Suprapubic skin (tissue), 4 donors: ENCODE data around the gene MED25. TPM values are rescaled to one million over a fixed set of nuclear protein-coding genes. Genes with fewer than 3 reads are reported as not detected.

Source experiments
- DNase-seq, 2 donors: peaks; one replicate each; pipeline ENCODE4 v3.0.0-alpha.2; 2019; ENCODE audit warnings: low spot score in 2 of 2
- H3K27ac ChIP-seq: fragments of 200-600 bp; sonication (generic); one replicate; pipeline ENCODE4 v1.5.1; 2019
- H3K27me3 ChIP-seq: fragments of 200-600 bp; sonication (generic); one replicate; pipeline ENCODE4 v1.5.1; 2019
- H3K36me3 ChIP-seq: fragments of 200-600 bp; sonication (generic); one replicate; pipeline ENCODE4 v1.5.1; 2019
- H3K4me1 ChIP-seq: fragments of 200-600 bp; sonication (generic); one replicate; pipeline ENCODE4 v1.5.1; 2019
- H3K4me3 ChIP-seq: fragments of 200-600 bp; sonication (generic); one replicate; pipeline ENCODE4 v1.5.1; 2019; ENCODE audit warnings: mild to moderate bottlenecking
- H3K9me3 ChIP-seq: fragments of 200-600 bp; sonication (generic); one replicate; pipeline ENCODE4 v1.5.1; 2019
- EP300 ChIP-seq: sonication (generic); formaldehyde crosslinking; IDR thresholded peaks from one replicate; pipeline ENCODE4 v1.6.1; 2017; ENCODE audit warnings: antibody characterized with exemption
- POLR2A ChIP-seq, 2 donors: fragments of 450-650 bp; IDR thresholded peaks; one replicate each; pipeline ENCODE4 v1.6.1; 2017; ENCODE audit warnings: antibody characterized with exemption in 2 of 2, mild to moderate bottlenecking in 2 of 2, moderate library complexity in 2 of 2
- POLR2AphosphoS5 ChIP-seq, 3 donors: sonication (generic); formaldehyde crosslinking; IDR thresholded peaks; one replicate each; pipeline ENCODE4 v1.6.1; 2017; ENCODE audit warnings: antibody characterized with exemption in 3 of 3
- WGBS: methylation state at CpG from one replicate; pipeline ENCODE4 v1.1.5; 2018; 5-methylcytosine and 5-hydroxymethylcytosine counted together
- total RNA-seq, 4 donors: library from RNA; depleted of rRNA; stranded (reverse); fragments of >200 nt; gene quantifications; one replicate each; pipeline ENCODE4 v1.1.0, GENCODE V29; 2016
- TF ChIP-seq, protein P1 (sequence below), 2 donors: fragments of 200-600 bp in 1 of 2; fragments of 450-650 bp in 1 of 2; sonication (generic) in 1 of 2; IDR thresholded peaks; one replicate each; pipeline ENCODE4 v1.5.1; 2016 to 2019; ENCODE audit warnings: antibody characterized with exemption in 2 of 2, mild to moderate bottlenecking in 1 of 2, moderate library complexity in 1 of 2

MED25 gene
- total RNA-seq, 4 donors from 2014 or later, result 32.2 to 60.3 (median 40.8) TPM

DNA sequence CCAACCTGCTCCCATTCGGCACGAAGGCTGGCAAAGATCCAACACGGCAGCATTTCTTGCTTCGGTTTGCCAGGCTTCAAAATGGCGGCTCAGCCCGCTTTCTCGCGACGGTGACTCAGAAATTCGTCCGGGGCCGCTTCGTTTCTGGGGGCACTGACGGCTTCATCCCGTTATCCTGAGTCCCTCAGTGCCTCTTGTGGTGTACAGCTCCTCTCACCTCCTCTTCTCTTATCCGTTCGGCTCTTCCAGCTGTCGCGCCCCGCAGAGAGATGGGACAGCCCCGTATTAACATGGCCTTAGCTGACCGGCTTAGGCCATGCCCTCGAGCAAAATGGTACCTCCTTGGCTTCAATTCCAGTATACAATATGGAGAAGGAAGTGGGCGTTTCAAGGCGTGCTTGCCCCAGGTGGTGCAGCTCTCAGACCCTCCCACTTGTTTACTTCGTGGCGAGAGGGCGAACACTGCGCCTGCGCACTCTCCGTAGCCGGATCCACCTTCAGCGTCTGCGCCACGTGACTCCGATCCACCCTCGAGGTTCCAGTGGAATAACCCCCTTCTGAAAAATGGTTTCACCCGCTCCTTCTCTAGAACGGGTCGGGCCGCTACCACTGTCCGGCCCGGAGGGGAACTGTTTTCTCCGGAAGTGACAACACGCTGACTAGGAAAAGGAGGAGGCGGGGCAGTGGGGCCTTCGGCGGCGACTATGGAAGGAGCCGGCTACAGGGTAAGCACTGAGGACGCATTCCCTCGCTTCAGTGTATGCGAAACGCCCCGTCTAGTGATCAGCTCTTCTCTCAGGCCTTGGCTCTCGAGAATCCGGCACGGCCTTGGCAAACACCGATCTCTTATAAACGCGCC, 59.2 kb downstream of the MED25 start, which contains the start of the genes AKT1S1 and TBC1D17:
Gene AKT1S1, minus strand, starts transcription at position 336 of the 859 bp plus-strand sequence. CDS start 4,060 bp downstream, outside the sequence.
Gene TBC1D17, plus strand, starts transcription at position 683 of the 859 bp plus-strand sequence. Its CDS starts 22 bp downstream, at position 705.
- peak; percentile 100 for DNase-seq
- Histone ChIP-seq H3K4me1 (peaks cover 45% of the 10 kb centered on the region), H3K4me3 (peak within 1 kb of the TSS; percentile 100), H3K9me3 (no peaks in the 10 kb centered on the region), H3K27me3 (no peaks in the 10 kb centered on the region), H3K27ac (peak within 1 kb of the TSS; percentile 99), H3K36me3 (peaks cover 38% of the 10 kb centered on the region)
- TF ChIP-seq, protein P1, sequence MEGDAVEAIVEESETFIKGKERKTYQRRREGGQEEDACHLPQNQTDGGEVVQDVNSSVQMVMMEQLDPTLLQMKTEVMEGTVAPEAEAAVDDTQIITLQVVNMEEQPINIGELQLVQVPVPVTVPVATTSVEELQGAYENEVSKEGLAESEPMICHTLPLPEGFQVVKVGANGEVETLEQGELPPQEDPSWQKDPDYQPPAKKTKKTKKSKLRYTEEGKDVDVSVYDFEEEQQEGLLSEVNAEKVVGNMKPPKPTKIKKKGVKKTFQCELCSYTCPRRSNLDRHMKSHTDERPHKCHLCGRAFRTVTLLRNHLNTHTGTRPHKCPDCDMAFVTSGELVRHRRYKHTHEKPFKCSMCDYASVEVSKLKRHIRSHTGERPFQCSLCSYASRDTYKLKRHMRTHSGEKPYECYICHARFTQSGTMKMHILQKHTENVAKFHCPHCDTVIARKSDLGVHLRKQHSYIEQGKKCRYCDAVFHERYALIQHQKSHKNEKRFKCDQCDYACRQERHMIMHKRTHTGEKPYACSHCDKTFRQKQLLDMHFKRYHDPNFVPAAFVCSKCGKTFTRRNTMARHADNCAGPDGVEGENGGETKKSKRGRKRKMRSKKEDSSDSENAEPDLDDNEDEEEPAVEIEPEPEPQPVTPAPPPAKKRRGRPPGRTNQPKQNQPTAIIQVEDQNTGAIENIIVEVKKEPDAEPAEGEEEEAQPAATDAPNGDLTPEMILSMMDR (IDR thresholded peaks at IDR 0.05), result no peak
- TF ChIP-seq POLR2AphosphoS5 (IDR thresholded peaks at IDR 0.05) (peak; percentile 86 to 97 (median 91)), EP300 (no peak), POLR2A (IDR thresholded peaks at IDR 0.05) (peak; percentile 24 to 96)
- 1% methylated on average over 30 of the region's 61 CpGs for WGBS

DNA sequence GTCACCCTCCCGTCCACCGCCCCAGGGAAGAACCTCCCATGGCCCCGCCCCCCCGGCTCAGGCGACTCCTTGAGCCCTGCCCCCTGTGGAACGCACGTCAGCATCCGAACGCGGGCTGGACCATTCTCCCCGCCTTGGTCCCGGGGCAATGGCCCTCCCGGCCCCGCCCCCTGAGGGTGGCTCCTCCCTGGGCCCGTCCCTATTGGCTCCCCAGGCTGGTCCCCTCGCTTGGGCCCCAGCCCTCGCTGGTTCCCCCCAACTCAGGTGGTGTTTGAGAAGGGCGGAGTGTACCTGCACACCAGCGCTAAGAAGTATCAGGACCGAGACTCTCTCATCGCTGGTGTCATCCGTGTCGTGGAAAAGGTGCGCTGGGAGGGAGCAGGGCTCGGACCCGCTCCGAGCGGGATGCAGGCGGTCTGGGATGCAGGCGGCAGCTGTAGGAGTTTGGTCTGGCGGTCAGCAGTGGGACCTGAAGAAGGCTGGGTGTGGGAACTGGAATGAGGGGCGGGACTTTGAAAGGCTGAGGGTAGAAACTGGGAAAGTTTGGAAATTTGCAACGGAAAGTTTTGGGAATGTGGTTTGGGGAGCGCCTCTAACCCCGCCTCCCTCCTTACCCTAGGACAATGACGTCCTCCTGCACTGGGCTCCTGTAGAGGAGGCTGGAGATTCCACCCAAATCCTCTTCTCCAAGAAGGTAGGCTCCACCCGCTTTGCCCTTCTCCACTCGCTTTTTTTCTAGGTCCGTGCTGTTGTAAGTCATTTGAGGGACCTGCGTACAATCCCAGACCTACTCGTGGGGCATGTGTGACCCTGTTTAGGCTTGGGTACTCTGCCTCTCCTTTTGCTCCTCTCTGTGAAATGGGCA, 60.0 kb downstream of the MED25 start:
- peaks cover 44% of the 10 kb centered on the region for H3K36me3 ChIP-seq

DNA sequence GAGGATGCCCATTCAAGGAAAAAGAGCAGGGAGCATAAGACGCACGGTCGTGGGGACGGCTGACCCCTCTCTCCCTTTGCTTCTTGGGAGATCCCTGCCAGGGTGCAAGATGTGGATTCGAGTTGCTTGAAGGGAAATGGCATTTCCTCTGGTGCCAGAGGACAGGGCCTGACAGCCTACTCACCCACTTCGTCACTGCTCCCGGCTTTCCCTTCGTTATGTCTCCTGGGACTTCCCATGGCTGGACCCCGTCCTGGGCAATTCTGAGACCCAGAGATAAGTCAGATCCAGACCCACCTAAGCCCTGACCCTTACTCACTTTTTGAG, 60.6 kb downstream of the MED25 start:
- DNase-seq, result no peak
- Histone ChIP-seq H3K27ac (peak overlapping the region; percentile 99), H3K4me1 (peaks cover 35% of the 10 kb centered on the region), H3K9me3 (no peaks in the 10 kb centered on the region), H3K4me3 (peak overlapping the region; percentile 100), H3K36me3 (peaks cover 50% of the 10 kb centered on the region), H3K27me3 (no peaks in the 10 kb centered on the region)
- WGBS, result 82% methylated on average over 9 of the region's 9 CpGs
- TF ChIP-seq, protein P1 (IDR thresholded peaks at IDR 0.05), result no peak
- TF ChIP-seq POLR2AphosphoS5 (IDR thresholded peaks at IDR 0.05) (no peak), EP300 (no peak), POLR2A (IDR thresholded peaks at IDR 0.05) (no peak)

More for the DNA sequence above, 60.0 kb downstream of the MED25 start:
- WGBS, result 12% methylated on average over 23 of the region's 41 CpGs
- Histone ChIP-seq H3K9me3 (no peaks in the 10 kb centered on the region), H3K27me3 (no peaks in the 10 kb centered on the region), H3K27ac (peak overlapping the region; percentile 99), H3K4me1 (peaks cover 38% of the 10 kb centered on the region), H3K4me3 (peak overlapping the region; percentile 100)
- peak; percentile 100 for DNase-seq
- TF ChIP-seq EP300 (no peak), POLR2AphosphoS5 (IDR thresholded peaks at IDR 0.05) (no peak)
- TF ChIP-seq, protein P1 (IDR thresholded peaks at IDR 0.05), result no peak

DNA sequence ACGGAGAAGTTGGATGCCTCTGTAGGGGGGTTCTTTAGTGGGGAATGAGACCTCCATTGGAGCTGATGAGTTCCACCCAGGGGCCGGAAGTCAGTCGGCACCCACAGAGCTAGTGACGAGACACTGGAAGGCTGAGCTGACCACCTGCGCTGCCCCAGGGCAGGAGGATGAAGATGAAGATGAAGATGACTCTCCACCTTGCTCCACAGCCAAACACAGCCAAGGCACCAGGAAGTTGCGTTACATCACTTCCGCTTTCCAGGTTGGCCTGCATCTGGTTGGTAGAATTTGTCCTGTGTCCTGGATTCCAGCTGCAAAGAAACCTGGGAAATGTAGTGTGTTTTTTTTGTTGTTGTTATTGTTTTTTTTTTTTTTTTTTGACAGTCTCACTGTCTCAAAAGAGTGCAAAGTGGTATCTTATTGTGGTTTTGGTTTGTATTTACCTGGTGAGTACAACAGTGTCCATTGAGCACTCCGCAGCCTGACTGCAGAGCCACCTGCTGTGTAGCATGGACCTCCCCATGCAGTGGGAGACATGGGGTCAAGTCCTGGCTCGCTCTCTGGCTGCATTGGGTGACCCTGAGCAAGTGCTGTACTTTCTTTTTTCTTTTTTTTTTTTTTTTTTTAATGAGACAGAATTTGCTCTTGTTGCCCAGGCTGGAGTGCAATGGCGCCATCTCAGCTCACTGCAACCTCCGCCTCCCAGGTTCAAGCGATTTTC, 61.3 kb downstream of the MED25 start:
- no peaks in the 10 kb centered on the region for H3K9me3 ChIP-seq
- 94% methylated on average over 12 of the region's 12 CpGs for WGBS
- no peak overlapping the region for H3K27ac ChIP-seq
- TF ChIP-seq POLR2A (IDR thresholded peaks at IDR 0.05) (no peak), EP300 (no peak), POLR2AphosphoS5 (IDR thresholded peaks at IDR 0.05) (no peak)
- TF ChIP-seq, protein P1 (IDR thresholded peaks at IDR 0.05), result no peak
- H3K4me1 ChIP-seq, result peaks cover 31% of the 10 kb centered on the region
- peaks cover 57% of the 10 kb centered on the region for H3K36me3 ChIP-seq
- no peaks in the 10 kb centered on the region for H3K27me3 ChIP-seq
- no peak overlapping the region for H3K4me3 ChIP-seq
- no peak for DNase-seq
